ENCODE results near the gene CPLX3. TPM values are rescaled to one million over a fixed set of nuclear protein-coding genes. Genes with fewer than 3 reads are reported as not detected.

Gene CPLX3
- total RNA-seq, 1 donor from 2014 or later: not detected

DNA sequence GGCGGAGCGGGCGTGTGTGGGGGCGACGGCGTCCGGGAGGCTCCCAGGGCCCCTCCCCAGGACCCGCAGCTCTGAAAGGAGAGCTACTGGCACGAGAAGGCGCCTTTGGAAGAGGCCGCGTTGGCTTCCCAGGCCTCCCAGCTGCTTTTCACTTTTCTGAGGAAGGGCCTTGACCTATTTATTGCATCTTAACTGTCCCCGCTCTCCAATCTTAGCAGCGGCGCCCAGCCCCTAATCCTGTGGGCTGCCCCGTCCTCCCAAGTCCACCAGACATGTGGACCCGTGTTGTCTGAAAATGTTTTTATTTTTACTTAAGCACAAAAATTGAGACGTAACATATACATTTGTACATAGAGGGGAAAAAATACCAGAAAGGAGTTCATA lies 17.0 kb downstream of the CPLX3 start:
- Mint-ChIP-seq H3K4me3 (ENCODE audit: unreplicated experiment) (peak overlapping the region; percentile 77), H3K27ac (ENCODE audit: unreplicated experiment) (peak overlapping the region; percentile 94), H3K4me1 (ENCODE audit: unreplicated experiment) (peaks cover 20% of the 10 kb centered on the region), H3K36me3 (ENCODE audit: unreplicated experiment) (peaks cover 23% of the 10 kb centered on the region), H3K9me3 (ENCODE audit: unreplicated experiment) (no peaks in the 10 kb centered on the region), H3K27me3 (ENCODE audit: unreplicated experiment) (no peaks in the 10 kb centered on the region)
- TF ChIP-seq, protein P1, sequence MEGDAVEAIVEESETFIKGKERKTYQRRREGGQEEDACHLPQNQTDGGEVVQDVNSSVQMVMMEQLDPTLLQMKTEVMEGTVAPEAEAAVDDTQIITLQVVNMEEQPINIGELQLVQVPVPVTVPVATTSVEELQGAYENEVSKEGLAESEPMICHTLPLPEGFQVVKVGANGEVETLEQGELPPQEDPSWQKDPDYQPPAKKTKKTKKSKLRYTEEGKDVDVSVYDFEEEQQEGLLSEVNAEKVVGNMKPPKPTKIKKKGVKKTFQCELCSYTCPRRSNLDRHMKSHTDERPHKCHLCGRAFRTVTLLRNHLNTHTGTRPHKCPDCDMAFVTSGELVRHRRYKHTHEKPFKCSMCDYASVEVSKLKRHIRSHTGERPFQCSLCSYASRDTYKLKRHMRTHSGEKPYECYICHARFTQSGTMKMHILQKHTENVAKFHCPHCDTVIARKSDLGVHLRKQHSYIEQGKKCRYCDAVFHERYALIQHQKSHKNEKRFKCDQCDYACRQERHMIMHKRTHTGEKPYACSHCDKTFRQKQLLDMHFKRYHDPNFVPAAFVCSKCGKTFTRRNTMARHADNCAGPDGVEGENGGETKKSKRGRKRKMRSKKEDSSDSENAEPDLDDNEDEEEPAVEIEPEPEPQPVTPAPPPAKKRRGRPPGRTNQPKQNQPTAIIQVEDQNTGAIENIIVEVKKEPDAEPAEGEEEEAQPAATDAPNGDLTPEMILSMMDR (IDR thresholded peaks at IDR 0.05): no peak
- no peak for DNase-seq (ENCODE audit: extremely low spot score, unreplicated experiment)

DNA sequence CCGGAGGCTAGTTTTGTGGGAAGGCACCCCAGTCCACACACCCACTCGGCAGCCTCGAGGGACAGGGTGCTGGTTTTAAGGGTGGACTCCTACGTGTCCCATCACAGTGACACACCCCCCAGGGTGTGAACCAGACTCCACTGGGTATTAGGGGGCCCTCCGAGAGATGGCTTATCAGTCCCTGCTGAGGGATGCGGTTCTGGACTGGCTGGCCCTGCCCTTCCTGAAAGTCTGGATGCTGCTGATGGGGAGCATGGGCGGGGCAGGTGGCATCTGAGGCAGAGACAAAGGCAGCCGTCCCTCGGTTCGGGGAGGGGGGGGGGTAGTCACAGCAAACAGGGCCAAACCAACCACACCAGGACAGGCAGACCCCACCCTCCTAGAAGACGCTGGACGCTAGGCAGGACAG lies 17.5 kb downstream of the CPLX3 start:
- Mint-ChIP-seq H3K36me3 (ENCODE audit: unreplicated experiment) (peaks cover 25% of the 10 kb centered on the region), H3K27ac (ENCODE audit: unreplicated experiment) (peak overlapping the region; percentile 94), H3K9me3 (ENCODE audit: unreplicated experiment) (no peaks in the 10 kb centered on the region), H3K4me1 (ENCODE audit: unreplicated experiment) (peaks cover 20% of the 10 kb centered on the region), H3K27me3 (ENCODE audit: unreplicated experiment) (no peaks in the 10 kb centered on the region), H3K4me3 (ENCODE audit: unreplicated experiment) (no peak overlapping the region)
- TF ChIP-seq, protein P1 (IDR thresholded peaks at IDR 0.05): no peak
- DNase-seq (ENCODE audit: extremely low spot score, unreplicated experiment): no peak

- peak overlapping the region; percentile 52 for H3K27ac Mint-ChIP-seq (ENCODE audit: unreplicated experiment)
- peaks cover 20% of the 10 kb centered on the region for H3K4me1 Mint-ChIP-seq (ENCODE audit: unreplicated experiment)
- DNase-seq (ENCODE audit: extremely low spot score, unreplicated experiment): no peak
- H3K27me3 Mint-ChIP-seq (ENCODE audit: unreplicated experiment): no peaks in the 10 kb centered on the region
- no peak overlapping the region for H3K4me3 Mint-ChIP-seq (ENCODE audit: unreplicated experiment)
- TF ChIP-seq, protein P1 (IDR thresholded peaks at IDR 0.05): no peak
- H3K9me3 Mint-ChIP-seq (ENCODE audit: unreplicated experiment): no peaks in the 10 kb centered on the region
- H3K36me3 Mint-ChIP-seq (ENCODE audit: unreplicated experiment): peaks cover 24% of the 10 kb centered on the region
Observed at GRCh38 chr15:74844319-74845207, 18.1 kb downstream of the CPLX3 start.

DNA sequence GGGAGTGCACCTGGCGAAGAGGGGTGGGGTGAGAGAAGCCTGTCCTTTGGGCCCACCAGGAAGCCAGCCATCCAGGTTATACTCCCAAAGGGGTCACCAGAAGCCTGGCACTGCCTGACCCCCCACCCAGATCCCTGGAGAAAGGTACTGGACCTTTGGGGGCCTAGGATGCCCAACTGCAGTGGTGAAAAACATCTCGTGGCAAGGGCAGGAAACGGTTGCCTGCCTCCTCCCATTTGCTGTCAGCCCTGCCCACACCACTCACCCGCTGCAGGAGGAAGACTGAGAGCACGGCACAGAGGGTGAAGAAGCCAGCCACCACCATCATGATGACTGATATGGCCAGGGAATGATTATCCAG lies 18.8 kb downstream of the CPLX3 start:
- Mint-ChIP-seq H3K4me3 (ENCODE audit: unreplicated experiment) (no peak overlapping the region), H3K4me1 (ENCODE audit: unreplicated experiment) (peaks cover 20% of the 10 kb centered on the region), H3K36me3 (ENCODE audit: unreplicated experiment) (peaks cover 29% of the 10 kb centered on the region), H3K9me3 (ENCODE audit: unreplicated experiment) (no peaks in the 10 kb centered on the region), H3K27me3 (ENCODE audit: unreplicated experiment) (no peaks in the 10 kb centered on the region), H3K27ac (ENCODE audit: unreplicated experiment) (no peak overlapping the region)
- TF ChIP-seq, protein P1 (IDR thresholded peaks at IDR 0.05): no peak
- no peak for DNase-seq (ENCODE audit: extremely low spot score, unreplicated experiment)

DNA sequence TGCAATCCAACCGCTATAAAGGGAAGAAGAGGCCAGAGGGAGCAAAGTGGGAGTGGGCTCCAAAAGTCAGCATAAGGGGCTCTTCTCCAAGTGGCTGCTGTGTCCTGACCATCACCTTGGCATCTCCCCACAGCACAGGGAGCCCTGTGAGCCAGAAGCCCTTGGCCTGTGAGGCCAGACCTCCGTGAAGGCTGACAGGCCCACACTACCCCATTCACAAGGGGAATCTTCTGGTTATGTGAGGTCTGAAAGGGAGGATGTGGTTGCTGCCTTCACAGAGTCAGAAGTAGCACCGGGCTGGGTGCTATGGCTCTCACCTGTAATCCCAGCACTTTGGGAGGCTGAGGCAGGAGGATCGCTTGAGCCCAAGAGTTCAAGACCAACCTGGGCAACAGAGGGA lies 19.2 kb downstream of the CPLX3 start:
- DNase-seq (ENCODE audit: extremely low spot score, unreplicated experiment): no peak
- Mint-ChIP-seq H3K36me3 (ENCODE audit: unreplicated experiment) (peaks cover 31% of the 10 kb centered on the region), H3K4me1 (ENCODE audit: unreplicated experiment) (peaks cover 20% of the 10 kb centered on the region), H3K9me3 (ENCODE audit: unreplicated experiment) (no peaks in the 10 kb centered on the region), H3K27ac (ENCODE audit: unreplicated experiment) (no peak overlapping the region), H3K27me3 (ENCODE audit: unreplicated experiment) (no peaks in the 10 kb centered on the region), H3K4me3 (ENCODE audit: unreplicated experiment) (no peak overlapping the region)
- TF ChIP-seq, protein P1 (IDR thresholded peaks at IDR 0.05): no peak
